ENCODE measurements around the gene SHCBP1.

DNA sequence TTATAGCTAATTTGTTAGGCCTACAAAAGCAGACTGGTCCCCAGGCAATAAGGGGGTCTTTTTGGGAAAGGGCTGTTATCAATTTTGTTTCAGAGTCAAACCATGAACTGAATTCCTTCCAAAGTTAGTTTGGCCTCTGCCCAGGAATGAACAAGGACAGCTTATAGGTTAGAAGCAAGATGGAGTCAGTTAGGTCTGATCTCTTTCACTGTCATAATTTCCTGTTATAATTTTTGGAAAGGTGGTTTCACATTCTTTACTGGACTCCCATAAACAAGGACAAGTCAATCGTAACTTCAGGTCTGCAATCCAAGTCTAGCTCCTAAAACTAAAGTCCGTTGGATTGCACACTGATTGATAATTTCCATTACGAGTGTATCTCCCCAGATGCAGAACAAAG, 30.1 kb upstream of the SHCBP1 start:
- no peak for TF ChIP-seq CEBPB (IDR thresholded peaks at IDR 0.05)
- TF ChIP-seq EP300 (IDR thresholded peaks at IDR 0.05; ENCODE audit: borderline replicate concordance), result no peak
- TF ChIP-seq, protein P1, sequence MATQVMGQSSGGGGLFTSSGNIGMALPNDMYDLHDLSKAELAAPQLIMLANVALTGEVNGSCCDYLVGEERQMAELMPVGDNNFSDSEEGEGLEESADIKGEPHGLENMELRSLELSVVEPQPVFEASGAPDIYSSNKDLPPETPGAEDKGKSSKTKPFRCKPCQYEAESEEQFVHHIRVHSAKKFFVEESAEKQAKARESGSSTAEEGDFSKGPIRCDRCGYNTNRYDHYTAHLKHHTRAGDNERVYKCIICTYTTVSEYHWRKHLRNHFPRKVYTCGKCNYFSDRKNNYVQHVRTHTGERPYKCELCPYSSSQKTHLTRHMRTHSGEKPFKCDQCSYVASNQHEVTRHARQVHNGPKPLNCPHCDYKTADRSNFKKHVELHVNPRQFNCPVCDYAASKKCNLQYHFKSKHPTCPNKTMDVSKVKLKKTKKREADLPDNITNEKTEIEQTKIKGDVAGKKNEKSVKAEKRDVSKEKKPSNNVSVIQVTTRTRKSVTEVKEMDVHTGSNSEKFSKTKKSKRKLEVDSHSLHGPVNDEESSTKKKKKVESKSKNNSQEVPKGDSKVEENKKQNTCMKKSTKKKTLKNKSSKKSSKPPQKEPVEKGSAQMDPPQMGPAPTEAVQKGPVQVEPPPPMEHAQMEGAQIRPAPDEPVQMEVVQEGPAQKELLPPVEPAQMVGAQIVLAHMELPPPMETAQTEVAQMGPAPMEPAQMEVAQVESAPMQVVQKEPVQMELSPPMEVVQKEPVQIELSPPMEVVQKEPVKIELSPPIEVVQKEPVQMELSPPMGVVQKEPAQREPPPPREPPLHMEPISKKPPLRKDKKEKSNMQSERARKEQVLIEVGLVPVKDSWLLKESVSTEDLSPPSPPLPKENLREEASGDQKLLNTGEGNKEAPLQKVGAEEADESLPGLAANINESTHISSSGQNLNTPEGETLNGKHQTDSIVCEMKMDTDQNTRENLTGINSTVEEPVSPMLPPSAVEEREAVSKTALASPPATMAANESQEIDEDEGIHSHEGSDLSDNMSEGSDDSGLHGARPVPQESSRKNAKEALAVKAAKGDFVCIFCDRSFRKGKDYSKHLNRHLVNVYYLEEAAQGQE (IDR thresholded peaks at IDR 0.05; ENCODE audit: low read depth), result no peak
